Mesodermal cell (in vitro differentiated cells): Measurements from ENCODE around the gene RAPGEF1.
A peak's percentile ranks its signal among the peaks of the same experiment; 100 is the strongest.
"Not testable (repeated sequence)": the region's sequence is repeated elsewhere in the genome, so short reads cannot be mapped to it uniquely, and the experiment has no call there.

Experiments
- H3K27ac ChIP-seq: 2 replicates; pipeline ENCODE4 v1.7.0; 2013; ENCODE audit warnings: mild to moderate bottlenecking, low read depth, low read length, moderate library complexity; ENCODE audit not compliant: severe bottlenecking
- H3K36me3 ChIP-seq: 2 replicates; pipeline ENCODE4 v1.7.1; 2013; ENCODE audit warnings: mild to moderate bottlenecking, low read length, moderate library complexity; ENCODE audit not compliant: control insufficient read depth, insufficient read depth
- H3K4me1 ChIP-seq: one replicate; pipeline ENCODE4 v1.7.1; 2013; ENCODE audit warnings: mild to moderate bottlenecking, low read length; ENCODE audit not compliant: insufficient read depth, control insufficient read depth, poor library complexity, severe bottlenecking
- H3K4me3 ChIP-seq: 2 replicates; pipeline ENCODE4 v1.7.0; 2013; ENCODE audit warnings: low read length, control low read depth, mild to moderate bottlenecking; ENCODE audit not compliant: insufficient read depth, poor library complexity, severe bottlenecking; ENCODE audit errors: extremely low read depth
- H3K9me3 ChIP-seq: 2 replicates; pipeline ENCODE4 v1.7.1; 2013; ENCODE audit warnings: mild to moderate bottlenecking, low read length, moderate library complexity; ENCODE audit not compliant: control insufficient read depth
- WGBS, 2 experiments: methylation state at CpG; one replicate each; pipeline ENCODE4 v1.1.5; 2013; ENCODE audit warnings: missing lambda C conversion rate in 2 of 2; ENCODE audit not compliant: insufficient coverage in 2 of 2; 5-methylcytosine and 5-hydroxymethylcytosine counted together

Gene RAPGEF1

DNA sequence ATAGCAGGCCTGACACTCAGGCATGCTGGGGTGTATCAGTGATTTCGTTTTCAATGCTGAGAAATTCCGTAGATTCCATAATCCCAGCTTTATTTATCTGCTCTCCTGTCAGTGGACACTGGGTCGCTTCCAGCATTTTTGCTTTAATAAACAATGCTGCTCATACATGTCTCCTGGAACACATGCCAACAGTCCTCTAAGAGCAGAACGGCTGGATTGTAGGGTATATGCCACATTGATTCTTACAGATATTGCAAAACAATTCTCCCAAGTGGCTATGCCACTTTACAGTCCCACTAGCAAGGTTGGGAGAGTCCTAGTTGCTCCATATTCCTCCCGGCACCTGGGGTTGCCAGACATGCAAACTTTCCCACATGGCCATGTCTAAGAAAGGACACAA, 81.9 kb downstream of the RAPGEF1 start:
- H3K36me3 ChIP-seq: peaks cover 3% of the 10 kb centered on the region
- no peaks in the 10 kb centered on the region for H3K9me3 ChIP-seq
- WGBS, 2 experiments: 90 to 100% methylated on average over 1 to 3 of the region's 5 CpGs
- H3K27ac ChIP-seq: peak overlapping the region; percentile 45
- peaks cover 34% of the 10 kb centered on the region for H3K4me1 ChIP-seq
- no peak overlapping the region for H3K4me3 ChIP-seq

DNA sequence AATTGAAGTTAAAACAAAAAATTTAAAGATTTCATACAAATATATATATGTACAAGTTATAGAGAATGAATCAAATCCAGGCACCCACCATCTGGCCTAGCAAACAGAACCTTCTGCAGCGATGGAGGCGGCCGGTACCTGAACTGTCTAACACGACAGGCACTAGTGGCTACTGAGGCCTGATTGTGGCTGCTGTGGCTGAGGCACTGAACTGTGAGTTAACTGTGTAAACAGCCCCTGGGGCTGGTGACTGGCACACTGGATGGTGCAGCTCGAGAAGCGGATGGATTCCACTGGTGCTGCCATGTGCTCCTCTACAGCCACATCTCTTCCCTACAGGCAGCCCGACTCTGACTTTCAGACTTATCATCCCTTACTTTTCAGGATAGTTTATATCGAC, 82.4 kb downstream of the RAPGEF1 start:
- Histone ChIP-seq H3K36me3 (peaks cover 3% of the 10 kb centered on the region), H3K27ac (no peak overlapping the region), H3K9me3 (no peaks in the 10 kb centered on the region), H3K4me1 (peaks cover 34% of the 10 kb centered on the region), H3K4me3 (no peak overlapping the region)
- WGBS, 2 experiments: 94 to 100% methylated on average over 6 of the region's 8 CpGs

GRCh38 chr9:131657037-131657377, 82.9 kb downstream of the RAPGEF1 start:
- 92 to 95% methylated on average over 8 to 9 of the region's 9 CpGs for WGBS, 2 experiments
- Histone ChIP-seq H3K4me3 (no peak overlapping the region), H3K27ac (no peak overlapping the region), H3K4me1 (peaks cover 34% of the 10 kb centered on the region), H3K9me3 (no peaks in the 10 kb centered on the region), H3K36me3 (peaks cover 3% of the 10 kb centered on the region)

DNA sequence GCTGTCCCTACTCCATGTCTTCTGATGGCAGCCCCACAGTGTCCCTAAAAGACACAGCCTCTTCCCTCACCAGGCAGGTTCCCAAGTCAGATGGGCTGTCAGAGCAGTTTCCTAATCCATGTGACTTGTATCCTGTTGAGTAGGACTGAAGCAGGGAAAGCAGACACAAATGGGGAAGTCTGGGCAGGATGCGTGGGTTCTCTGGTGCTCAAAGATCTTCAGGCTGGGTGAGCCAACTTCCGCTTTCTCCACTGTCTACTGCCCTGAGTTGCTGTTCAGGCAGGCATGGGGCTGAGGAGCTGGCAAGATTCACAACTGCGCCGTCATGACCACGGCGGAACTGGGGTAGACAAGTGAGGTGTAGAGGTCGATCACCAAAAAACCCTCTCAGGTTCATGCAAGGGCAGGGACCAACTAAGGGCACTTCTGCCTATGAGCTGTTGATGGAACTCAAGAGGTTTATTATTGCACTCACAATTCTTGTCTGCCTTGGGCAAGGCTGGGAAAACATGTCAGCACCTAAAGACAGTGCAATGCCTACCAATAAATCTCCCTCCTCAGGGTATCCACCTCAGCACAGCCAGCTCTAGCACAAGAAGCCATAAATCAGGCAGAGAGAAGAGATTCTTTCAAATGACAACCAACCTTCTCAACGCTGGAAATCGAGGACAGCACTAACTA, 83.4 kb downstream of the RAPGEF1 start:
- Histone ChIP-seq H3K36me3 (peaks cover 6% of the 10 kb centered on the region), H3K4me1 (peaks cover 34% of the 10 kb centered on the region), H3K27ac (no peak overlapping the region), H3K4me3 (no peak overlapping the region), H3K9me3 (no peaks in the 10 kb centered on the region)
- 95 to 99% methylated on average over 9 of the region's 9 CpGs for WGBS, 2 experiments

GRCh38 chr9:131654369-131654768, 85.5 kb downstream of the RAPGEF1 start:
- Histone ChIP-seq H3K4me1 (peaks cover 24% of the 10 kb centered on the region), H3K36me3 (peaks cover 20% of the 10 kb centered on the region)
- H3K4me3 ChIP-seq, H3K27ac ChIP-seq, H3K9me3 ChIP-seq: not testable (repeated sequence)
- WGBS, 2 experiments: 83 to 96% methylated on average over 5 of the region's 5 CpGs

DNA sequence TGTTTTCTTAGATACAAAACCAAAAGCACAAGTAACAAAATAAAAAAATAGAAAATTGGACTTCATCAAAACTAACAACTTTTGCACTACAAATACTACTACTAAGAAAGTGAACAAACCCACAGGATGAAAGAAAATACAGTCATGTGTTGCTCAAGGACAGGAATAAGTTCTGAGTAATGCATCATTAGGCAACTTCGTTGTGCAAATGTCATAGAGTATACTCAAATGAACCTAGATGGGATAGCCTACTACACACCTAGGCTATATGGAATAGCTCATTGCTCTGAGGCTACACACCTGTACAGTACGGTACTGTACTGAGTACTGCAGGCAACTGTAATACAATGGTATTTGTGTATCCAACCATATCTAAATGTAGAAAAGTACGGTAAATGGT, 88.3 kb downstream of the RAPGEF1 start:
- H3K4me1 ChIP-seq: no peaks in the 10 kb centered on the region
- H3K9me3 ChIP-seq: no peaks in the 10 kb centered on the region
- H3K27ac ChIP-seq: no peak overlapping the region
- peaks cover 22% of the 10 kb centered on the region for H3K36me3 ChIP-seq
- no peak overlapping the region for H3K4me3 ChIP-seq
- 100% methylated on average over 1 of the region's 3 CpGs for WGBS, 2 experiments

- WGBS, 2 experiments: 83 to 100% methylated on average over 1 of the region's 2 CpGs
- Histone ChIP-seq H3K9me3 (no peaks in the 10 kb centered on the region), H3K4me1 (peaks cover 3% of the 10 kb centered on the region), H3K36me3 (peaks cover 26% of the 10 kb centered on the region), H3K27ac (no peak overlapping the region), H3K4me3 (no peak overlapping the region)
Observed at GRCh38 chr9:131651160-131651559, 88.7 kb downstream of the RAPGEF1 start.

GRCh38 chr9:131650254-131650653, 89.6 kb downstream of the RAPGEF1 start:
- H3K4me3 ChIP-seq: no peak overlapping the region
- no peaks in the 10 kb centered on the region for H3K9me3 ChIP-seq
- H3K27ac ChIP-seq: no peak overlapping the region
- H3K36me3 ChIP-seq: peaks cover 26% of the 10 kb centered on the region
- 84 to 96% methylated on average over 4 of the region's 4 CpGs for WGBS, 2 experiments
- peaks cover 10% of the 10 kb centered on the region for H3K4me1 ChIP-seq

DNA sequence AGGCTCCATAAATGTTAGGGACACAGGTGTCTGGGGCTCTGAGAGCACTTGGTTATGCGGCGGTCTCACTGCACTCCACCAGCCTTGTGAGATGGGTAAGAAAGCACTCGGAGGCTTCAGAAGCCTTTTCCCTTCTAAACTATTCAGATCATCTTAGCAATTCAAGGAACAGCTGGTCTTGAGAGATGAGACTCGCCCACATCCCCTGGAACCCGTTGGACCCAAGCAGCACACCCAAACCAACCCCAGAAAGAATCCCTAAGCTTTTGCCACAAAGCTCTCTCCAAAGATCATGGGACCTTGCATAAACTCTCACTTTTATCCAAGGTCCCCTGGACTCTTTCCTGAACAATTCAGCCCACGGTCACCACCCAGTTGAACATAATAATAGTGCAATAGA, 90.2 kb downstream of the RAPGEF1 start:
- Histone ChIP-seq H3K9me3 (no peaks in the 10 kb centered on the region), H3K4me1 (peaks cover 17% of the 10 kb centered on the region), H3K4me3 (no peak overlapping the region), H3K27ac (no peak overlapping the region), H3K36me3 (peaks cover 30% of the 10 kb centered on the region)
- 91 to 96% methylated on average over 4 of the region's 6 CpGs for WGBS, 2 experiments

GRCh38 chr9:131645078-131645776, 94.6 kb downstream of the RAPGEF1 start:
- Histone ChIP-seq H3K27ac (no peak overlapping the region), H3K4me1 (peaks cover 36% of the 10 kb centered on the region), H3K9me3 (no peaks in the 10 kb centered on the region), H3K4me3 (no peak overlapping the region), H3K36me3 (peaks cover 58% of the 10 kb centered on the region)
- WGBS, 2 experiments: 96 to 99% methylated on average over 8 to 13 of the region's 13 CpGs

GRCh38 chr9:131642496-131643083, 97.3 kb downstream of the RAPGEF1 start:
- peaks cover 62% of the 10 kb centered on the region for H3K36me3 ChIP-seq
- no peak overlapping the region for H3K4me3 ChIP-seq
- H3K27ac ChIP-seq: no peak overlapping the region
- H3K4me1 ChIP-seq: peaks cover 39% of the 10 kb centered on the region
- no peaks in the 10 kb centered on the region for H3K9me3 ChIP-seq
- WGBS, 2 experiments: 93% methylated on average over 7 to 12 of the region's 13 CpGs
